Loucy (cell line): Measurements from ENCODE around the gene ECE2.

Experiments
- H2AFZ ChIP-seq: fragments of 200-600 bp; sonication (generic); 2 replicates; pipeline ENCODE4 v1.6.0; 2016; ENCODE audit warnings: antibody characterized with exemption, mild to moderate bottlenecking, low read length, moderate library complexity
- H3F3A ChIP-seq: fragments of 200-600 bp; 2 replicates; pipeline ENCODE4 v1.6.0; 2016; ENCODE audit warnings: antibody characterized with exemption, low read depth, mild to moderate bottlenecking
- H3K27me3 ChIP-seq: fragments of 200-600 bp; sonication (generic); 2 replicates; pipeline ENCODE4 v1.6.1; 2014; ENCODE audit warnings: low read length, mild to moderate bottlenecking; ENCODE audit not compliant: insufficient read depth, poor library complexity, severe bottlenecking
- H3K36me3 ChIP-seq: fragments of 200-600 bp; sonication (generic); 2 replicates; pipeline ENCODE4 v1.6.1; 2016; ENCODE audit warnings: low read length; ENCODE audit not compliant: insufficient read depth
- H3K4me1 ChIP-seq: fragments of 200-600 bp; sonication (generic); 2 replicates; pipeline ENCODE4 v1.5.1; 2014; ENCODE audit warnings: low read length, mild to moderate bottlenecking; ENCODE audit not compliant: insufficient read depth, poor library complexity, severe bottlenecking
- H3K4me2 ChIP-seq: fragments of 200-600 bp; sonication (generic); 2 replicates; pipeline ENCODE4 v1.6.0; 2014; ENCODE audit warnings: antibody characterized with exemption, low read length, low read depth, mild to moderate bottlenecking; ENCODE audit not compliant: poor library complexity, severe bottlenecking
- H3K4me3 ChIP-seq: fragments of 200-600 bp; sonication (generic); 2 replicates; pipeline ENCODE4 v1.5.1; 2014; ENCODE audit warnings: low read length, mild to moderate bottlenecking, mixed read lengths; ENCODE audit not compliant: poor library complexity, severe bottlenecking
- H3K79me2 ChIP-seq: fragments of 200-600 bp; sonication (generic); 2 replicates; pipeline ENCODE4 v1.6.1; 2014; ENCODE audit warnings: low read length; ENCODE audit not compliant: insufficient read depth
- H3K9ac ChIP-seq: fragments of 200-600 bp; sonication (generic); 2 replicates; pipeline ENCODE4 v1.6.0; 2014; ENCODE audit warnings: mild to moderate bottlenecking, low read depth, low read length, moderate library complexity; ENCODE audit not compliant: poor library complexity, severe bottlenecking
- H3K9me2 ChIP-seq: fragments of 200-600 bp; sonication (generic); replicated peaks from 2 replicates; pipeline ENCODE4 v1.6.1; 2016; ENCODE audit warnings: low read depth, low read length, mixed read lengths
- H3K9me3 ChIP-seq: fragments of 200-600 bp; sonication (generic); 2 replicates; pipeline ENCODE4 v1.6.1; 2014; ENCODE audit warnings: mild to moderate bottlenecking, antibody characterized with exemption, low read length, low read depth; ENCODE audit not compliant: insufficient read depth
- H4K20me1 ChIP-seq: fragments of 200-600 bp; sonication (generic); 2 replicates; pipeline ENCODE4 v1.6.0; 2014; ENCODE audit warnings: antibody characterized with exemption, low read length, mild to moderate bottlenecking; ENCODE audit not compliant: insufficient read depth, poor library complexity, severe bottlenecking
- CTCF ChIP-seq: fragments of 200-600 bp; sonication (generic); conservative IDR thresholded peaks from 2 replicates; pipeline ENCODE4 v1.5.1; 2014; ENCODE audit warnings: mild to moderate bottlenecking, antibody characterized with exemption, low read length
- EZH2phosphoT487 ChIP-seq: fragments of 200-600 bp; IDR thresholded peaks from 2 replicates; pipeline ENCODE4 v1.6.1; 2018; ENCODE audit warnings: antibody characterized with exemption, mild to moderate bottlenecking, moderate library complexity, borderline replicate concordance

Gene ECE2

GRCh38 chr3:184341925-184342324 lies 66.1 kb downstream of the ECE2 start:
- H3K9me2 ChIP-seq, result no peaks in the 10 kb centered on the region
- no peak overlapping the region for H3K9ac ChIP-seq
- H3K4me2 ChIP-seq, result no peak overlapping the region
- no peaks in the 10 kb centered on the region for H3K36me3 ChIP-seq
- H3K4me3 ChIP-seq, result no peak overlapping the region
- no peaks in the 10 kb centered on the region for H4K20me1 ChIP-seq
- H3K27me3 ChIP-seq, result no peaks in the 10 kb centered on the region
- H3K4me1 ChIP-seq, result peaks cover 7% of the 10 kb centered on the region
- no peak overlapping the region for H2AFZ ChIP-seq
- H3K79me2 ChIP-seq, result no peaks in the 10 kb centered on the region
- no peaks in the 10 kb centered on the region for H3K9me3 ChIP-seq
- H3F3A ChIP-seq, result no peaks in the 10 kb centered on the region
- TF ChIP-seq EZH2phosphoT487, result no peak
- TF ChIP-seq CTCF, result no peak
